Measurements from ENCODE around the gene NDUFA5. TPM values are rescaled to one million over a fixed set of nuclear protein-coding genes. Genes with fewer than 3 reads are reported as not detected.

The NDUFA5 gene
- 10 to 100 TPM; 58.9 to 60.7 TPM for total RNA-seq

DNA sequence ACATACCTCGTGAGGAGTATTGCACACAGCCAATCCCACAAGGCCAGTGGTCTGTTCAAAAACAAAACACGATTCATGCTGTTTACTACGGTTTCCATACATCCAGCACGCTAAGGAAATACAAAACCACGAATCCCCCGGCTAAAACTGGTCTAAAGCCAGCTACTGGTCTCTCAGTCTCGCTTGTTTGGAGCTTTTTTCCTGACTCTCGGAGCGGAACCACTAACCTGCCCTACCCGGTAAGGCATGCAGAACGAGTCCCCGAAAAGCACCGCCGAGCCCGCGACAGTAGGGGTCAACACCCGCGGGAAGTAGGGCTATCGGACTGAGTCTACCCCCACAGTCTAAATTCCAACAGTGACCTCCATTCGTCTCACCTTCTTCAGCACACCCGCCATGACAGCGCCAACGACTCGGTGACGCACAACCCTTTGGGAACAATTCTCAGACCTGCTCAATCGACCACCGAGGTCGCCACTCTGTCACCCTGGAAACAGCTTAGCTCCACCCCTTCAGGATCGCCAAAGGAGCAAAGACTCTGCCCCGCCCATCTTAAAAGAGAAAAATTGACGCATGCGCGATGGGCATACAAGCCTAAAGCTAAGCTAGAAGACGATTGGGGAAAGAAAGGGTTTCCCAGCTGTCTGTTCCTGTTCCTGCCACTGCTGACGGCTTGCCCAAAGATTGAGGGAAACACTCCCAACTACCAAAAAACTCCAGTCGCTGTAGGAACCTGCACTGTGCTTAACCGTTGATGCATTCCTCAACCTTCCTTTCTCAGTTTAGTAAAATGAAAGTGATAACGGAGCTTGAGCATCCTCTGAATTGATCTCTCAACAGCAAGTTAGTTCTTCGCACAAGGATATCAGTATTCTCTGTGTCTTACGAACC, at the start of gene NDUFA5:
TSS of gene NDUFA5 (minus strand) at position 421 of the 891 bp plus-strand sequence. CDS start at position 398, 23 bp downstream.
- peaks cover 7% of the 10 kb centered on the region for H3K36me3 Mint-ChIP-seq (ENCODE audit: low read depth)
- H3K9me3 Mint-ChIP-seq: no peaks in the 10 kb centered on the region
- peak; percentile 98 for DNase-seq
- intact Hi-C loops (cut with micrococcal nuclease): loop anchor here (1.0 to 5.0 kb wide), 6 partner anchors 12 to 1372 kb away; partner anchors contain the start of genes IQUB, POT1 and WASL
- no peak within 1 kb of the TSS for H3K27ac Mint-ChIP-seq
- no peak within 1 kb of the TSS for H3K4me3 Mint-ChIP-seq
- H3K27me3 Mint-ChIP-seq (ENCODE audit: low read depth): no peaks in the 10 kb centered on the region
- peaks cover 18% of the 10 kb centered on the region for H3K4me1 Mint-ChIP-seq (ENCODE audit: low read depth)
- CTCF ChIA-PET: interaction anchor here (0.7 to 1.3 kb wide), 3 partner anchors 17 to 268 kb away, joined by 3 read pairs; no protein-coding TSS in a partner anchor

GRCh38 chr7:123604739-123605138, 47.1 kb upstream of the NDUFA5 start:
- Mint-ChIP-seq H3K27ac (no peak overlapping the region), H3K9me3 (no peaks in the 10 kb centered on the region), H3K36me3 (ENCODE audit: low read depth) (no peaks in the 10 kb centered on the region), H3K4me3 (no peak overlapping the region), H3K27me3 (ENCODE audit: low read depth) (peaks cover 9% of the 10 kb centered on the region), H3K4me1 (ENCODE audit: low read depth) (no peaks in the 10 kb centered on the region)
- CTCF ChIA-PET: interaction anchor here (2.0 kb wide), 1 partner anchor 20 kb away, joined by 5 read pairs; no protein-coding TSS in a partner anchor
- intact Hi-C loops (cut with micrococcal nuclease): no loop called here
- DNase-seq: no peak

DNA sequence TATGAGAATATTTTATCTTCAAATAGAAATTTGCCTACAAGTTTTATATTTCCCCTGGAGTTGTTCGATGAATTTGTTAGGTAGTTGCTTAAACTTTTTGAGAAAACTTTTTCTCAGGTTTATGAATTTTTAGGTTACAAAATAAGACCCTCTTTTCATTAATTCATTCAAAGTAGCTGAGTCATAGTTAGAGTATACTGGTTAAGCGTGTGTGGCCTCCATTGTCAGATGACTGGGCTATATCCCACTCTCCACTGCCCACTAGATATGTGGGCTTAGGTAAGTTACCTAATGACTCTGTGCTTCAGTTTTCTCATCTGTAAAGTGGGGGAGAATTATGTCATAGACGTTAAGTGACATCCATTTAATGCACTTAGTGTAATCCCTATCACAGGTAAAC, 45.0 kb upstream of the NDUFA5 start:
- Mint-ChIP-seq H3K27ac (no peak overlapping the region), H3K27me3 (ENCODE audit: low read depth) (peaks cover 7% of the 10 kb centered on the region), H3K4me1 (ENCODE audit: low read depth) (no peaks in the 10 kb centered on the region), H3K4me3 (no peak overlapping the region), H3K9me3 (no peaks in the 10 kb centered on the region), H3K36me3 (ENCODE audit: low read depth) (no peaks in the 10 kb centered on the region)
- no peak for DNase-seq
- intact Hi-C loops (cut with micrococcal nuclease): no loop called here
- CTCF ChIA-PET: interaction anchor here (1.3 kb wide), 1 partner anchor 22 kb away, joined by 4 read pairs; no protein-coding TSS in a partner anchor

DNA sequence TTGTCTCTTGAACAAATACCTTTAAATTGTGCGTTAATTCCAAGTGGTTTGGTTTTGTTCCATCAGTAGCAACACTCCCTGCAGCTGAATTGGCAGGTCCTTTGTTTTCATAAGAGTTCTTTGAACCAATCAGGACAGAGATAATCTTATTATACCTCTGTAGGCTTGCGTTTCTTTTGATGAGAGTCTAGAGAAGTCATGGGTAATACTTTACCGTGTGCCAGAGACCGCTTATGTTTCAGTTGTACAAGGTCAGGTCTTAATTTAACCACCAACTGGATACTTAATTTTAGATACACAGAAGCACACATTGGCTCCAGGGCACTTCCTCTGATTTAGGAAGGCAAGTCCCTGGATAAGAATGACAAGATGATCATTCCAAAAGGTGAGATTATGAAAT, 43.9 kb upstream of the NDUFA5 start, which contains the start of gene ASB15:
TSS of gene ASB15 (plus strand) at position 292 of the 400 bp plus-strand sequence. CDS start 12,682 bp downstream, outside the sequence.
- H3K9me3 Mint-ChIP-seq: no peaks in the 10 kb centered on the region
- no peaks in the 10 kb centered on the region for H3K36me3 Mint-ChIP-seq (ENCODE audit: low read depth)
- CTCF ChIA-PET: no interaction called here
- DNase-seq: no peak
- no peak within 1 kb of the TSS for H3K27ac Mint-ChIP-seq
- intact Hi-C loops (cut with micrococcal nuclease): no loop called here
- peaks cover 10% of the 10 kb centered on the region for H3K27me3 Mint-ChIP-seq (ENCODE audit: low read depth)
- H3K4me1 Mint-ChIP-seq (ENCODE audit: low read depth): no peaks in the 10 kb centered on the region
- H3K4me3 Mint-ChIP-seq: no peak within 1 kb of the TSS

GRCh38 chr7:123600876-123601275, 43.3 kb upstream of the NDUFA5 start:
- Mint-ChIP-seq H3K4me3 (no peak overlapping the region), H3K9me3 (no peaks in the 10 kb centered on the region), H3K36me3 (ENCODE audit: low read depth) (no peaks in the 10 kb centered on the region), H3K27me3 (ENCODE audit: low read depth) (peaks cover 10% of the 10 kb centered on the region), H3K4me1 (ENCODE audit: low read depth) (no peaks in the 10 kb centered on the region), H3K27ac (no peak overlapping the region)
- DNase-seq: no peak
- intact Hi-C loops (cut with micrococcal nuclease): no loop called here
- CTCF ChIA-PET: no interaction called here

GRCh38 chr7:123599766-123600165, 42.1 kb upstream of the NDUFA5 start:
- DNase-seq: no peak
- H3K4me3 Mint-ChIP-seq: no peak overlapping the region
- H3K36me3 Mint-ChIP-seq (ENCODE audit: low read depth): no peaks in the 10 kb centered on the region
- CTCF ChIA-PET: no interaction called here
- intact Hi-C loops (cut with micrococcal nuclease): no loop called here
- peaks cover 16% of the 10 kb centered on the region for H3K27me3 Mint-ChIP-seq (ENCODE audit: low read depth)
- no peaks in the 10 kb centered on the region for H3K4me1 Mint-ChIP-seq (ENCODE audit: low read depth)
- no peaks in the 10 kb centered on the region for H3K9me3 Mint-ChIP-seq
- H3K27ac Mint-ChIP-seq: no peak overlapping the region

DNA sequence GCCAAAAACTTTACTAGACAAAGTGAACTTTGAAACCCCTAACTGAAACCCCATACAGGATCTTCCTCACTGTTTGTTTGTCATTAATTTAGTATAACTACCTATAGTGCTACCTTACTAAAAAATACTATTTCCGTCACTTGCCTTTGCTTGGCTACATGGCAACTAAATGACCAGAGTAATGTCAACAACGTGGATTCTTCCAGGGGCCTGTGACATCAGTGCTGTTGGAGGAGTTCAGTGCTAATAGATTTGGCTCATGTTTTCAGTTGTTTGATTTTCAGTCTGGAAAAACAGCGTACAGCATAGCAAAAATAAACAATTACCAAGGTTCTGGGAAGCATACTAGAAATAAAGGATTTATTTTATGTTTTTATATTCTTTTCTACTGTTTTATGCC, 41.0 kb upstream of the NDUFA5 start:
- no peaks in the 10 kb centered on the region for H3K36me3 Mint-ChIP-seq (ENCODE audit: low read depth)
- no peaks in the 10 kb centered on the region for H3K4me1 Mint-ChIP-seq (ENCODE audit: low read depth)
- intact Hi-C loops (cut with micrococcal nuclease): no loop called here
- H3K27me3 Mint-ChIP-seq (ENCODE audit: low read depth): peaks cover 19% of the 10 kb centered on the region
- no peaks in the 10 kb centered on the region for H3K9me3 Mint-ChIP-seq
- DNase-seq: no peak
- CTCF ChIA-PET: no interaction called here
- H3K4me3 Mint-ChIP-seq: no peak overlapping the region
- H3K27ac Mint-ChIP-seq: no peak overlapping the region

- no peaks in the 10 kb centered on the region for H3K36me3 Mint-ChIP-seq (ENCODE audit: low read depth)
- CTCF ChIA-PET: no interaction called here
- H3K4me1 Mint-ChIP-seq (ENCODE audit: low read depth): no peaks in the 10 kb centered on the region
- H3K27me3 Mint-ChIP-seq (ENCODE audit: low read depth): peaks cover 38% of the 10 kb centered on the region
- intact Hi-C loops (cut with micrococcal nuclease): no loop called here
- H3K4me3 Mint-ChIP-seq: no peak overlapping the region
- DNase-seq: no peak
- no peak overlapping the region for H3K27ac Mint-ChIP-seq
- H3K9me3 Mint-ChIP-seq: no peaks in the 10 kb centered on the region
Measured at GRCh38 chr7:123594813-123595241, 37.2 kb upstream of the NDUFA5 start.

GRCh38 chr7:123588376-123588775, 30.8 kb upstream of the NDUFA5 start:
- no peaks in the 10 kb centered on the region for H3K4me1 Mint-ChIP-seq (ENCODE audit: low read depth)
- no peak overlapping the region for H3K4me3 Mint-ChIP-seq
- peaks cover 26% of the 10 kb centered on the region for H3K27me3 Mint-ChIP-seq (ENCODE audit: low read depth)
- H3K36me3 Mint-ChIP-seq (ENCODE audit: low read depth): no peaks in the 10 kb centered on the region
- CTCF ChIA-PET: no interaction called here
- no peak overlapping the region for H3K27ac Mint-ChIP-seq
- H3K9me3 Mint-ChIP-seq: no peaks in the 10 kb centered on the region
- intact Hi-C loops (cut with micrococcal nuclease): no loop called here
- no peak for DNase-seq

- no peak overlapping the region for H3K4me3 Mint-ChIP-seq
- H3K36me3 Mint-ChIP-seq (ENCODE audit: low read depth): no peaks in the 10 kb centered on the region
- CTCF ChIA-PET: no interaction called here
- no peak for DNase-seq
- H3K27me3 Mint-ChIP-seq (ENCODE audit: low read depth): peaks cover 4% of the 10 kb centered on the region
- H3K9me3 Mint-ChIP-seq: no peaks in the 10 kb centered on the region
- intact Hi-C loops (cut with micrococcal nuclease): no loop called here
- no peaks in the 10 kb centered on the region for H3K4me1 Mint-ChIP-seq (ENCODE audit: low read depth)
- H3K27ac Mint-ChIP-seq: no peak overlapping the region
Measured at GRCh38 chr7:123583821-123584220, 26.2 kb upstream of the NDUFA5 start.

DNA sequence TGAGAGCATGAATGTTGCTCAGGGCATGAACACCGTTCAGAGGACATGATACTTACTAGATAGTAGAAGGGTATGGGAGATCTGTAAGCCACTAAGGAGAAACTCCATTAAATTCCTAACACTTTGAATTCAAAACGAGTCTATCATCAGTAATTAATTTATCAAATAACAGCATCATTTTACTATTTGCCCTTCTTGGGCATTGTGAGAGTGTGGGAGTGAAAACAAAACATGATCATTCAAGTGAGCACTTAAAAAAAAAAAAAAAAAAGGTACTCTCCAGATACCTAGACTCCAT, 23.5 kb upstream of the NDUFA5 start:
- Mint-ChIP-seq H3K4me3 (no peak overlapping the region), H3K27ac (no peak overlapping the region), H3K9me3 (no peaks in the 10 kb centered on the region), H3K36me3 (ENCODE audit: low read depth) (no peaks in the 10 kb centered on the region), H3K27me3 (ENCODE audit: low read depth) (peaks cover 9% of the 10 kb centered on the region), H3K4me1 (ENCODE audit: low read depth) (no peaks in the 10 kb centered on the region)
- intact Hi-C loops (cut with micrococcal nuclease): loop anchor here (1.0 to 2.0 kb wide), 3 partner anchors 120 to 292 kb away; no protein-coding TSS in a partner anchor
- no peak for DNase-seq
- CTCF ChIA-PET: interaction anchor here (0.6 to 1.1 kb wide), 5 partner anchors 11 to 1080 kb away, joined by 3 read pairs; no protein-coding TSS in a partner anchor

DNA sequence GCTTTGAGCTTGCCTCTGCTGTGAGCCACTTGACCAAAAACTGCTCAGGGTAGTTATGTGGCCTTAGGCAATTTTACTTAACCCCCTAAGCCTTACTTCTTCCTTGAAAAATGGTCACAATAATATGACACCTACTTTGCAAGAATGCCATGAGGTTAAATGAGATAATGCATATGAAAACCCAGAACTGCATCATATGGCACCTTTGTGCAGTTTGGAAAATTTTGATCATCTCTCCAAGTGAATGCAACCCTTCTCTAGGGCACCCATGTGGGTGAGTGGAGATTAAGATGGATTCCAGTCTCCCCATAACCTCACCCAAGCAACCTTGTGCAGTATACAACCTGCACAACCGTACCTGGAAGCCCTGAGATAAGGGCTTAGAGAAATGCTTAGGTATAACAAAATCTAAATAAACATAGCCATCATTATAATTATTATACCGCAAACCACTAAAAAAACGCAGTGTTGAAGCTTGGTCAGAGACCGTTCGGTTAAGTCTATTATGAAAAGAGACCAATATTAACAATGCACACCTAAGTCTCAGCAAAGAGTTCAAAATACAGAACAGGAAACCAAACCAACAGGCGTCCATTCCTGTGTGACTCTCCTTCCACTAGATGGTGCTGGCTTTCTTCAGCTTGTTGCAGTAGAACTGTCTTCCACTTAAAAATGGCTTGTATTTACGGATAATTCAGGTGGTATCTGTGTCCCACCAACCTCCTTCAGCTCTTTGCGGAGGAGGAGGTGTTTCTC, 23.0 kb upstream of the NDUFA5 start:
- DNase-seq: peak; percentile 12
- Mint-ChIP-seq H3K27ac (no peak overlapping the region), H3K4me1 (ENCODE audit: low read depth) (no peaks in the 10 kb centered on the region), H3K36me3 (ENCODE audit: low read depth) (no peaks in the 10 kb centered on the region), H3K27me3 (ENCODE audit: low read depth) (peaks cover 9% of the 10 kb centered on the region), H3K4me3 (no peak overlapping the region), H3K9me3 (no peaks in the 10 kb centered on the region)
- intact Hi-C loops (cut with micrococcal nuclease): loop anchor here (1.0 to 2.0 kb wide), 3 partner anchors 121 to 292 kb away; no protein-coding TSS in a partner anchor
- CTCF ChIA-PET: interaction anchor here (0.7 to 1.4 kb wide), 5 partner anchors 12 to 288 kb away, joined by 3 read pairs; no protein-coding TSS in a partner anchor

All from activated naive CD4-positive, alpha-beta T cell treated with anti-CD3 and anti-CD28 coated beads for 36 hours (primary cell).